ENCODE data around the gene PCDHGC3. TPM values are rescaled to one million over a fixed set of nuclear protein-coding genes. Genes with fewer than 3 reads are reported as not detected.

The PCDHGC3 gene
- total RNA-seq, 2 experiments from 2014 or later = not detected

GRCh38 chr5:141515141-141515540, 39.4 kb downstream of the PCDHGC3 start:
- no peak for ATAC-seq (ENCODE audit: low read depth)
- Mint-ChIP-seq H3K27ac (peak overlapping the region; percentile 24), H3K36me3 (peaks cover 29% of the 10 kb centered on the region), H3K4me3 (no peak overlapping the region), H3K4me1 (peaks cover 26% of the 10 kb centered on the region), H3K27me3 (no peaks in the 10 kb centered on the region), H3K9me3 (no peaks in the 10 kb centered on the region)
- POLR2A ChIA-PET = no interaction called here
- no peak for DNase-seq

GRCh38 chr5:141515946-141516671, 40.3 kb downstream of the PCDHGC3 start:
- Mint-ChIP-seq H3K27me3 (no peaks in the 10 kb centered on the region), H3K4me1 (peaks cover 26% of the 10 kb centered on the region), H3K9me3 (no peaks in the 10 kb centered on the region), H3K36me3 (peaks cover 32% of the 10 kb centered on the region), H3K4me3 (no peak overlapping the region), H3K27ac (no peak overlapping the region)
- POLR2A ChIA-PET = no interaction called here
- DNase-seq = no peak
- no peak for ATAC-seq (ENCODE audit: low read depth)

- Mint-ChIP-seq H3K4me1 (peaks cover 31% of the 10 kb centered on the region), H3K27me3 (no peaks in the 10 kb centered on the region), H3K27ac (no peak overlapping the region), H3K4me3 (no peak overlapping the region), H3K9me3 (no peaks in the 10 kb centered on the region), H3K36me3 (peaks cover 36% of the 10 kb centered on the region)
- POLR2A ChIA-PET = no interaction called here
- no peak for DNase-seq
- ATAC-seq (ENCODE audit: low read depth) = no peak
Observed at GRCh38 chr5:141516672-141517025, 40.9 kb downstream of the PCDHGC3 start.

- Mint-ChIP-seq H3K4me3 (no peak overlapping the region), H3K9me3 (no peaks in the 10 kb centered on the region), H3K4me1 (peaks cover 34% of the 10 kb centered on the region), H3K36me3 (peaks cover 40% of the 10 kb centered on the region), H3K27ac (no peak overlapping the region), H3K27me3 (no peaks in the 10 kb centered on the region)
- no peak for DNase-seq
- ATAC-seq (ENCODE audit: low read depth) = no peak
- POLR2A ChIA-PET = interaction anchor here (1.1 kb wide), 1 partner anchor 11 kb away, joined by 3 read pairs; no protein-coding TSS in a partner anchor
Observed at GRCh38 chr5:141517312-141517711, 41.5 kb downstream of the PCDHGC3 start.

- H3K36me3 Mint-ChIP-seq = peaks cover 38% of the 10 kb centered on the region
- ATAC-seq (ENCODE audit: low read depth) (no peak), DNase-seq (no peak)
- no peak overlapping the region for H3K27ac Mint-ChIP-seq
- no peaks in the 10 kb centered on the region for H3K27me3 Mint-ChIP-seq
- H3K9me3 Mint-ChIP-seq = no peaks in the 10 kb centered on the region
- POLR2A ChIA-PET = interaction anchor here (1.1 kb wide), 1 partner anchor 10 kb away, joined by 3 read pairs; no protein-coding TSS in a partner anchor
- H3K4me1 Mint-ChIP-seq = peaks cover 35% of the 10 kb centered on the region
- H3K4me3 Mint-ChIP-seq = no peak overlapping the region
Observed at GRCh38 chr5:141517880-141518617, 42.3 kb downstream of the PCDHGC3 start.

- Mint-ChIP-seq H3K27ac (no peak overlapping the region), H3K9me3 (no peaks in the 10 kb centered on the region), H3K27me3 (no peaks in the 10 kb centered on the region), H3K4me3 (no peak overlapping the region), H3K4me1 (peaks cover 34% of the 10 kb centered on the region), H3K36me3 (peaks cover 41% of the 10 kb centered on the region)
- ATAC-seq (ENCODE audit: low read depth) = no peak
- POLR2A ChIA-PET = no interaction called here
- DNase-seq = no peak
Observed at GRCh38 chr5:141518618-141519015, 42.9 kb downstream of the PCDHGC3 start.

- POLR2A ChIA-PET = no interaction called here
- H3K4me1 Mint-ChIP-seq = peaks cover 27% of the 10 kb centered on the region
- no peaks in the 10 kb centered on the region for H3K27me3 Mint-ChIP-seq
Observed at GRCh38 chr5:141519605-141520565, 44.1 kb downstream of the PCDHGC3 start.

GRCh38 chr5:141521244-141521781, 45.5 kb downstream of the PCDHGC3 start:
- Mint-ChIP-seq H3K27me3 (no peaks in the 10 kb centered on the region), H3K9me3 (no peaks in the 10 kb centered on the region), H3K4me1 (peaks cover 20% of the 10 kb centered on the region), H3K36me3 (peaks cover 44% of the 10 kb centered on the region), H3K27ac (no peak overlapping the region), H3K4me3 (no peak overlapping the region)
- POLR2A ChIA-PET = no interaction called here
- ATAC-seq (ENCODE audit: low read depth) (no peak), DNase-seq (no peak)

More at GRCh38 chr5:141519605-141520565, 44.1 kb downstream of the PCDHGC3 start:
- Mint-ChIP-seq H3K4me3 (no peak overlapping the region), H3K27ac (no peak overlapping the region), H3K9me3 (no peaks in the 10 kb centered on the region), H3K36me3 (peaks cover 44% of the 10 kb centered on the region)
- ATAC-seq (ENCODE audit: low read depth) (no peak), DNase-seq (no peak)

GRCh38 chr5:141522301-141522700, 46.5 kb downstream of the PCDHGC3 start:
- DNase-seq (no peak), ATAC-seq (ENCODE audit: low read depth) (no peak)
- POLR2A ChIA-PET = no interaction called here
- no peak overlapping the region for H3K27ac Mint-ChIP-seq
- H3K36me3 Mint-ChIP-seq = peaks cover 41% of the 10 kb centered on the region
- H3K27me3 Mint-ChIP-seq = no peaks in the 10 kb centered on the region
- H3K4me1 Mint-ChIP-seq = peaks cover 20% of the 10 kb centered on the region
- H3K4me3 Mint-ChIP-seq = no peak overlapping the region
- no peaks in the 10 kb centered on the region for H3K9me3 Mint-ChIP-seq

- no peaks in the 10 kb centered on the region for H3K9me3 Mint-ChIP-seq
- ATAC-seq (ENCODE audit: low read depth) (no peak), DNase-seq (no peak)
- peaks cover 20% of the 10 kb centered on the region for H3K4me1 Mint-ChIP-seq
- POLR2A ChIA-PET = no interaction called here
- no peak overlapping the region for H3K27ac Mint-ChIP-seq
- H3K27me3 Mint-ChIP-seq = no peaks in the 10 kb centered on the region
- peaks cover 53% of the 10 kb centered on the region for H3K36me3 Mint-ChIP-seq
- no peak overlapping the region for H3K4me3 Mint-ChIP-seq
Observed at GRCh38 chr5:141523991-141524390, 48.2 kb downstream of the PCDHGC3 start.

- POLR2A ChIA-PET = no interaction called here
- H3K27ac Mint-ChIP-seq = no peak overlapping the region
- peak; percentile 67 for DNase-seq
- no peaks in the 10 kb centered on the region for H3K9me3 Mint-ChIP-seq
- no peak overlapping the region for H3K4me3 Mint-ChIP-seq
- ATAC-seq (ENCODE audit: low read depth) = peak; percentile 64
- H3K4me1 Mint-ChIP-seq = peaks cover 20% of the 10 kb centered on the region
- H3K27me3 Mint-ChIP-seq = no peaks in the 10 kb centered on the region
- H3K36me3 Mint-ChIP-seq = peaks cover 46% of the 10 kb centered on the region
Observed at GRCh38 chr5:141524604-141525597, 49.1 kb downstream of the PCDHGC3 start.

- Mint-ChIP-seq H3K36me3 (peaks cover 45% of the 10 kb centered on the region), H3K27ac (no peak overlapping the region), H3K27me3 (no peaks in the 10 kb centered on the region), H3K4me1 (peaks cover 20% of the 10 kb centered on the region), H3K4me3 (no peak overlapping the region), H3K9me3 (no peaks in the 10 kb centered on the region)
- DNase-seq (no peak), ATAC-seq (ENCODE audit: low read depth) (no peak)
- POLR2A ChIA-PET = no interaction called here
Observed at GRCh38 chr5:141525653-141526052, 49.9 kb downstream of the PCDHGC3 start.

All from activated naive CD8-positive, alpha-beta T cell treated with anti-CD3 and anti-CD28 coated beads, Interleukin-2, amount 10 ng/mL, durations not matched to agents 7 days and 5 days (primary cell).